Prostate gland (tissue), 2 donors: ENCODE data around the gene PHF23. TPM values are rescaled to one million over a fixed set of nuclear protein-coding genes. Genes with fewer than 3 reads are reported as not detected.

Source experiments
- DNase-seq: peaks from one replicate; pipeline ENCODE4 v3.0.0-alpha.2; 2019; ENCODE audit warnings: low spot score
- H3K27ac ChIP-seq, 2 donors: fragments of 200-600 bp; sonication (generic); 2 replicates each; pipeline ENCODE4 v1.5.1; 2017 to 2019
- H3K27me3 ChIP-seq: fragments of 200-600 bp; sonication (generic); replicated peaks from 2 replicates; pipeline ENCODE4 v1.5.1; 2019; ENCODE audit not compliant: insufficient read depth
- H3K36me3 ChIP-seq, 2 donors: fragments of 200-600 bp; sonication (generic); 1 replicate in 1 of 2; 2 replicates in 1 of 2; pipeline versions ENCODE4 v1.5.1 to v1.8.1; 2017 to 2019
- H3K4me1 ChIP-seq: fragments of 200-600 bp; sonication (generic); replicated peaks from 2 replicates; pipeline ENCODE4 v1.5.1; 2019
- H3K4me3 ChIP-seq, 2 donors: fragments of 200-600 bp; sonication (generic); 2 replicates each; pipeline ENCODE4 v1.5.1; 2017 to 2019
- H3K9me3 ChIP-seq: fragments of 200-600 bp; sonication (generic); 2 replicates; pipeline ENCODE4 v1.5.1; 2017
- POLR2A ChIP-seq: fragments of 450-650 bp; IDR thresholded peaks from one replicate; pipeline ENCODE4 v1.6.1; 2016; ENCODE audit warnings: antibody characterized with exemption, mild to moderate bottlenecking
- POLR2AphosphoS5 ChIP-seq: sonication (generic); formaldehyde crosslinking; IDR thresholded peaks from one replicate; pipeline ENCODE4 v1.6.1; 2017; ENCODE audit warnings: antibody characterized with exemption
- WGBS: methylation state at CpG from one replicate; pipeline ENCODE4 v1.1.5; 2018; 5-methylcytosine and 5-hydroxymethylcytosine counted together
- intact Hi-C: fragments of 100-400 bp; cut with DNase I; formaldehyde crosslinking; loops from one replicate; pipeline ENCODE4 v1.14.2; 2022
- total RNA-seq, 2 donors: library from RNA; depleted of rRNA; stranded (reverse); fragments of >200 nt; gene quantifications; one replicate each; pipeline ENCODE4 v1.1.0, GENCODE V29; 2016
- TF ChIP-seq, protein P1 (sequence below), 4 experiments: fragments of 200-600 bp in 2 of 4; fragments of 450-650 bp in 2 of 4; sonication (generic) in 2 of 4; IDR thresholded peaks; 1 replicate in 3 of 4; 2 replicates in 1 of 4; pipeline ENCODE4 v1.5.1; 2016 to 2019; ENCODE audit warnings: antibody characterized with exemption in 4 of 4, mild to moderate bottlenecking in 2 of 4, moderate library complexity in 2 of 4

PHF23 gene
- total RNA-seq, 2 donors from 2014 or later = 41.2 to 92.5 TPM

DNA sequence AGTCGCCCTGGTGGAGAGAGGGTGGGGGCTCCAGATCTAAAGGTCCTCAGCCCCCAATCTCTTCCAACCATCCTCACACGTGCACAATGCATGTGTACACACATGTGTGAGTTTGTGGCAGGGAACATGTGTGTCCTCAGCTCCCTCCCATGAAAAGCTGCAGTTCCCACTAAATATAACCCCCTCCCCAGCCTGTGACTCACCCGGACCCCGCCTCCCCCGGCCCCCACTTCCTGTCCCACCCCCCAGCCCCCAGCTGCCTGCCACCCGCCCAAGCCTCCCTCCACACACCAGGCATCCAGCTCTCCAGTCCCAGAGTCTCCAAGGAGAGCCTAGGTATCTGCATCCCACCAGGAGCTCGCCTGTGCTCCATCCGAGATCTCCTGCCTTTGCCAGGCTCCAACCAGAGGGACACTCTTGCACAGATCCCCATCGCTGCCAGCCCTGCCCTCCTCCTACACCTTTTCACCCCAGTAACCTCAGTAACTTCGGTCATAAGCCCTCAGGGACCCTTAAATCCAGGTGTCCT lies 23.5 kb downstream of the PHF23 start:
- intact Hi-C loops = no loop called here
- no peak for DNase-seq
- Histone ChIP-seq H3K9me3 (no peaks in the 10 kb centered on the region), H3K36me3 (no peaks in the 10 kb centered on the region), H3K27ac (peak overlapping the region; percentile 49 to 67), H3K4me3 (no peak overlapping the region), H3K4me1 (peaks cover 10% of the 10 kb centered on the region), H3K27me3 (no peaks in the 10 kb centered on the region)
- WGBS = 17% methylated on average over 10 of the region's 10 CpGs
- no peak for TF ChIP-seq POLR2AphosphoS5
- TF ChIP-seq, protein P1, sequence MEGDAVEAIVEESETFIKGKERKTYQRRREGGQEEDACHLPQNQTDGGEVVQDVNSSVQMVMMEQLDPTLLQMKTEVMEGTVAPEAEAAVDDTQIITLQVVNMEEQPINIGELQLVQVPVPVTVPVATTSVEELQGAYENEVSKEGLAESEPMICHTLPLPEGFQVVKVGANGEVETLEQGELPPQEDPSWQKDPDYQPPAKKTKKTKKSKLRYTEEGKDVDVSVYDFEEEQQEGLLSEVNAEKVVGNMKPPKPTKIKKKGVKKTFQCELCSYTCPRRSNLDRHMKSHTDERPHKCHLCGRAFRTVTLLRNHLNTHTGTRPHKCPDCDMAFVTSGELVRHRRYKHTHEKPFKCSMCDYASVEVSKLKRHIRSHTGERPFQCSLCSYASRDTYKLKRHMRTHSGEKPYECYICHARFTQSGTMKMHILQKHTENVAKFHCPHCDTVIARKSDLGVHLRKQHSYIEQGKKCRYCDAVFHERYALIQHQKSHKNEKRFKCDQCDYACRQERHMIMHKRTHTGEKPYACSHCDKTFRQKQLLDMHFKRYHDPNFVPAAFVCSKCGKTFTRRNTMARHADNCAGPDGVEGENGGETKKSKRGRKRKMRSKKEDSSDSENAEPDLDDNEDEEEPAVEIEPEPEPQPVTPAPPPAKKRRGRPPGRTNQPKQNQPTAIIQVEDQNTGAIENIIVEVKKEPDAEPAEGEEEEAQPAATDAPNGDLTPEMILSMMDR (IDR thresholded peaks at IDR 0.05) = no peak
- no peak for TF ChIP-seq POLR2A

DNA sequence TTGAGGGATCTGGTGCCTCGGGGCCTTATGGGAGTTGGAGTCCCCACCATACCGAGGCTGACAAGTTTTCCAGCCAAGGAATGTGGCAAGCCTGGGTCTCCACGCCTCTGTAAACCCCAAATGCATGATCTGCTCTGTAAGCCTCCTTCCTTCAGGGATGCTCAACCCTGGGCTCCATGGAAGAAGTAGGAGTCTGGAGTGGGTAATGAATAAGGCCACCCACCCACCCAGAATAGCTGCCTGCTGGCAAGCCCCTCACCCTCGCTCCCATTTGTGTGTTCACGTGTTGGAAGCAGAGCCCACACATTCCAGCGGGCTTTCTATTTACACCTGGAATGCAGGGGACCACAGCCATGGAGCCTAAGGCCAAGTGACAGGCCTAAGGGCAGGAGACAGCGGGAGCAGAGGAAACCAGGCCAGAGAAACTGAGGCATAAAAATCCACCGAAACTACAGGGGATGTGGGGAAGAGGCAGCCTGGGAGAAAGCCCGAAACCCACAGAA lies 24.1 kb downstream of the PHF23 start:
- H3K4me1 ChIP-seq = peaks cover 8% of the 10 kb centered on the region
- H3K27me3 ChIP-seq = no peaks in the 10 kb centered on the region
- H3K27ac ChIP-seq = peak overlapping the region; percentile 49 to 67
- intact Hi-C loops = no loop called here
- WGBS = 22% methylated on average over 9 of the region's 9 CpGs
- no peak overlapping the region for H3K4me3 ChIP-seq
- no peak for DNase-seq
- TF ChIP-seq POLR2A (no peak), POLR2AphosphoS5 (peak; percentile 87)
- H3K9me3 ChIP-seq = no peaks in the 10 kb centered on the region
- H3K36me3 ChIP-seq = no peaks in the 10 kb centered on the region

DNA sequence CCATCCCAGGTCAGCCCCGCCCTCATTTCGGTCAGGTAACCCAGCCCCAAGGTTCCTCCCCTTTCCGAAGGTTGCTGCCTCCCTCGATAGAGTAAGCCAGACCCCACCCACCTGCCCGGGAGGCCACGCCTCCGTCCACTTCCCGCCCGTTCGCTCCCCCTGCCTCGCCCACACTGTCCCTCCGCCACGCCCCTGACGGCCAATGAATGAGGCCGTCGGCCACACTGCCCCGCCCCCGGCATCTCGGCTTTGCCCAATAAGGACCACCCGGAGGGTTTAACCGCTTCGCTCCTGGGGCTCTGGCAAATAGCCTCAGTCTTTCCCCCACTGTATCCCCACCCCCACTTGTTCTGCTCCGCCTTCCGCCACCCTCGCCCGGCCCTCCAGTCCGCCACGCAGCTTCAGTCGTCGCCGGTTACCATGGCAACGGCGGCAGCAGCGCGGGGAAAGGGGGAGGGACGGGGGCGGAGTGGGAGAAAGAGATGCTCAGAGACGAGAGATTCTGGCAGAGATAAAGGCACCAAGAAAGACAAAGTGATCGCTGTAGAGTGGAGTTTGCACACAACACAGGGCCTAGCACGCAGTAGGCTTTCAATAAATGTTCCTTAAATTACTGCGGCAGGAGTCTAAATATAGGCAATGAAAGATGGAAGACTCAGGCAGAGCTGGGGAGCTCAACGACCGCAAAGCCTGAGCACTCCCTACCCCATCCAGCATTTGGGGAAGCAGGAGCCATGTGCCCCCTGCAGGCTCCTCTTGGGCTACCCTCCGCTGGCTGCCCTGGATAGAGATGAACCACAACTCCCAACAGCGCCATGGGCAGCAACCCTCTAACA lies 24.7 kb downstream of the PHF23 start:
- H3K4me3 ChIP-seq = peak overlapping the region; percentile 26 to 34
- intact Hi-C loops = no loop called here
- under 1% methylated on average over 45 of the region's 45 CpGs for WGBS
- TF ChIP-seq, protein P1 (IDR thresholded peaks at IDR 0.05) = peak in 3 of 4 experiments; percentile 18 to 61 (median 52)
- TF ChIP-seq POLR2AphosphoS5 = peak; percentile 85
- TF ChIP-seq POLR2A = no peak
- H3K27me3 ChIP-seq = no peaks in the 10 kb centered on the region
- H3K4me1 ChIP-seq = peaks cover 8% of the 10 kb centered on the region
- peak overlapping the region; percentile 25 to 67 for H3K27ac ChIP-seq
- no peaks in the 10 kb centered on the region for H3K36me3 ChIP-seq
- DNase-seq = peak; percentile 95
- H3K9me3 ChIP-seq = no peaks in the 10 kb centered on the region

DNA sequence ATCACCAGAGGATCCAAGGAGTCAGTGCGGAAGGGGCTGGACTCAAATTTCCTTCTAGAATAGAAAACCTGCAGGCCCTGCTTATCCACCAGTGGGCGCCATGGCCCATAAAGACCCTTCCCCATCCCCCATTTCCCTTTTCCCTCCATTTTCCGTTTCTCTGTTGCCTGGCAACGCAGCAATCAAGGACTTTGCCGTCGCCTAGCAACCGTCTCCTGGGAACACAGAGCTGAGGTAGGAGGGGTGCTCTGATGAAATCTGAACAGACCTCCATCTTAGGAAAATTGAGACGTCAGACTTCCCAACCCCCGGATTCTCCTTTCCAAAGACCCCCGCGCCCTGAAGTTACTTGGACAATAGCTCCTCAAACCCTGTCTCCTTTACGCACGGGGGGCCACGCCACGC lies 25.4 kb downstream of the PHF23 start:
- Histone ChIP-seq H3K36me3 (no peaks in the 10 kb centered on the region), H3K27me3 (no peaks in the 10 kb centered on the region), H3K4me3 (peak overlapping the region; percentile 26 to 34), H3K4me1 (peaks cover 8% of the 10 kb centered on the region), H3K9me3 (no peaks in the 10 kb centered on the region), H3K27ac (no peak overlapping the region)
- peak; percentile 43 for DNase-seq
- intact Hi-C loops = no loop called here
- WGBS = 6% methylated on average over 15 of the region's 15 CpGs
- no peak for TF ChIP-seq POLR2AphosphoS5
- TF ChIP-seq POLR2A = no peak
- TF ChIP-seq, protein P1 (IDR thresholded peaks at IDR 0.05) = peak in 1 of 4 experiments; percentile 31

DNA sequence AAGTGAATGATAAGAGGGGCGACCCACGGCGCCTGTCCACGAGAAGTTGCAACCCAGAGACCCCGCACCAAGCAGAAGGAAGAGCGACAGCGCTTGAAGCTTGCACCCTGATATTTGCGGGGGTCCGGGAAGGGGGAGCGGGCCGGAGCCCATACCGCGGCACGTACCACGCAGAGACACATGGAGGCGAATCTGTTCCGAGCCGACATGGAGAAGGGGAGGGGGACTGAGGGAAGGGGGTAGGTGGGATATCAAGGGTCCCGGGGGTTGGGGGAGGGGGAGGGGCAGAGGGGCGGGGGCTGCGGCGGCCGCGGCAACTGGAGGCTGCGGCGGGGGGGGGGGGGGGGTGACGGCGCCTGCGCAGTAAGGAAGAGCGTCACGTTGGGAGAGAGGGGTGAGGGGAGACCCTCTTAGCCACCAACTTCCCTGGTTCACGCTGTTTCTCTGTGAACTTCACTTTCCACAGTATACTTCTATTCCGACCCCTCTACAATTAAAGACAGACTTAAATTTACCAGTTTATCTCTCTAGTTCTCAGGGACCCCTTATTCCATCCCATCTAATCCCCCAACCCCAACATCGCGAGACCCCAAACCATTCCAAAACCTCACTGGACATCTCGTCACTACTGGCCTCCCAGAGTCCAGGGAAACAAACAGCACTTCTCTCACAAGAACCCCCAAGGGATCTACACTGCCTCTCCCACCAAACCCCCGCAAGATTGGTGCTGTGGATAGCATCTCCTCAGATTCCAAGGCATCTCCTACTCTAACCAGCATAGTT lies 27.6 kb downstream of the PHF23 start:
- 42% methylated on average over 35 of the region's 37 CpGs for WGBS
- H3K27ac ChIP-seq = no peak overlapping the region
- DNase-seq = no peak
- TF ChIP-seq, protein P1 (IDR thresholded peaks at IDR 0.05) = no peak
- TF ChIP-seq POLR2AphosphoS5 (no peak), POLR2A (no peak)
- no peaks in the 10 kb centered on the region for H3K4me1 ChIP-seq
- intact Hi-C loops = no loop called here
- no peaks in the 10 kb centered on the region for H3K27me3 ChIP-seq
- no peaks in the 10 kb centered on the region for H3K9me3 ChIP-seq
- H3K4me3 ChIP-seq = no peak overlapping the region
- no peaks in the 10 kb centered on the region for H3K36me3 ChIP-seq
